Measurements from ENCODE around the gene GRIFIN. TPM values are rescaled to one million over a fixed set of nuclear protein-coding genes. Genes with fewer than 3 reads are reported as not detected.

Gene GRIFIN
- total RNA-seq, 2 experiments from 2014 or later = not detected

- H3K4me1 Mint-ChIP-seq (ENCODE audit: low read depth) = peaks cover 28% of the 10 kb centered on the region
- intact Hi-C loops (cut with micrococcal nuclease) = loop anchor here (5.0 to 10.0 kb wide), 3 partner anchors 43 to 115 kb away; partner anchors contain the start of genes CHST12 and GRIFIN
- DNase-seq = peak; percentile 56
- peaks cover 17% of the 10 kb centered on the region for H3K36me3 Mint-ChIP-seq (ENCODE audit: low read depth)
- H3K27me3 Mint-ChIP-seq = no peaks in the 10 kb centered on the region
- peak overlapping the region; percentile 97 for H3K4me3 Mint-ChIP-seq
- ATAC-seq = no peak
- ChIA-PET CTCF (interaction anchor here (0.9 kb wide), 1 partner anchor 51 kb away, joined by 3 read pairs; no protein-coding TSS in a partner anchor), POLR2A (interaction anchor here (1.0 to 6.0 kb wide), 4 partner anchors 10 to 39 kb away, joined by 3 to 60 read pairs (median 5); partner anchors contain the start of gene IQCE)
- H3K9me3 Mint-ChIP-seq = no peaks in the 10 kb centered on the region
- peak overlapping the region; percentile 87 for H3K27ac Mint-ChIP-seq
- TF ChIP-seq CTCF (IDR thresholded peaks at IDR 0.05) = no peak
Observed at GRCh38 chr7:2520131-2520760, 44.0 kb upstream of the GRIFIN start.

- peaks cover 17% of the 10 kb centered on the region for H3K36me3 Mint-ChIP-seq (ENCODE audit: low read depth)
- intact Hi-C loops (cut with micrococcal nuclease) = no loop called here
- peak within 1 kb of the TSS; percentile 97 for H3K4me3 Mint-ChIP-seq
- no peak for TF ChIP-seq CTCF (IDR thresholded peaks at IDR 0.05)
- ChIA-PET POLR2A (interaction anchor here (0.8 to 6.0 kb wide), 5 partner anchors 9 to 107 kb away, joined by 3 to 60 read pairs (median 6); no protein-coding TSS in a partner anchor), CTCF (no interaction called here)
- peak within 1 kb of the TSS; percentile 87 for H3K27ac Mint-ChIP-seq
- ATAC-seq (peak; percentile 70), DNase-seq (peak; percentile 88)
- peaks cover 28% of the 10 kb centered on the region for H3K4me1 Mint-ChIP-seq (ENCODE audit: low read depth)
- no peaks in the 10 kb centered on the region for H3K27me3 Mint-ChIP-seq
- H3K9me3 Mint-ChIP-seq = no peaks in the 10 kb centered on the region
Observed at GRCh38 chr7:2519119-2519930, 43.1 kb upstream of the GRIFIN start, which contains the start of gene LFNG. Gene LFNG (plus strand): TSS chr7:2519774. CDS start chr7:2519862, 88 bp downstream.

GRCh38 chr7:2518737-2519118, 42.5 kb upstream of the GRIFIN start:
- Mint-ChIP-seq H3K9me3 (no peaks in the 10 kb centered on the region), H3K4me1 (ENCODE audit: low read depth) (peaks cover 28% of the 10 kb centered on the region), H3K36me3 (ENCODE audit: low read depth) (peaks cover 17% of the 10 kb centered on the region), H3K4me3 (peak overlapping the region; percentile 65), H3K27ac (peak overlapping the region; percentile 68), H3K27me3 (no peaks in the 10 kb centered on the region)
- no peak for TF ChIP-seq CTCF (IDR thresholded peaks at IDR 0.05)
- intact Hi-C loops (cut with micrococcal nuclease) = no loop called here
- ATAC-seq = no peak
- CTCF ChIA-PET = no interaction called here
- DNase-seq = no peak
- POLR2A ChIA-PET = interaction anchor here (0.8 to 2.1 kb wide), 3 partner anchors 11 to 106 kb away, joined by 3 to 7 read pairs (median 4); no protein-coding TSS in a partner anchor

- TF ChIP-seq CTCF (IDR thresholded peaks at IDR 0.05) = no peak
- peaks cover 30% of the 10 kb centered on the region for H3K4me1 Mint-ChIP-seq (ENCODE audit: low read depth)
- intact Hi-C loops (cut with micrococcal nuclease) = no loop called here
Observed at GRCh38 chr7:2517678-2518507, 41.7 kb upstream of the GRIFIN start.

More at GRCh38 chr7:2517678-2518507, 41.7 kb upstream of the GRIFIN start:
- ATAC-seq (no peak), DNase-seq (peak; percentile 30)
- CTCF ChIA-PET = interaction anchor here (1.0 to 1.2 kb wide), 2 partner anchors 9 to 105 kb away, joined by 3 to 4 read pairs; no protein-coding TSS in a partner anchor
- POLR2A ChIA-PET = interaction anchor here (1.0 to 2.1 kb wide), 3 partner anchors 9 to 35 kb away, joined by 3 to 7 read pairs (median 7); no protein-coding TSS in a partner anchor
- H3K27ac Mint-ChIP-seq = no peak overlapping the region
- H3K4me3 Mint-ChIP-seq = peak overlapping the region; percentile 57
- no peaks in the 10 kb centered on the region for H3K9me3 Mint-ChIP-seq
- no peaks in the 10 kb centered on the region for H3K27me3 Mint-ChIP-seq
- peaks cover 13% of the 10 kb centered on the region for H3K36me3 Mint-ChIP-seq (ENCODE audit: low read depth)

All from activated CD8-positive, alpha-beta T cell treated with anti-CD3 and anti-CD28 coated beads for 36 hours (primary cell).